ENCODE results near the gene MSI1.

Gene MSI1

GRCh38 chr12:120394483-120395367 lies 25.8 kb upstream of the MSI1 start:
- no peak for TF ChIP-seq CTCF (IDR thresholded peaks at IDR 0.05; ENCODE audit: low read depth, low read length)
- DNase-seq (ENCODE audit: extremely low read depth, low read depth), result no peak

GRCh38 chr12:120390540-120391120 lies 21.7 kb upstream of the MSI1 start:
- no peak for TF ChIP-seq CTCF (IDR thresholded peaks at IDR 0.05; ENCODE audit: low read depth, low read length)

GRCh38 chr12:120388691-120389481 lies 19.9 kb upstream of the MSI1 start:
- TF ChIP-seq CTCF (IDR thresholded peaks at IDR 0.05; ENCODE audit: low read depth, low read length), result no peak
- no peak for DNase-seq (ENCODE audit: extremely low read depth, low read depth)

More at GRCh38 chr12:120390540-120391120, 21.7 kb upstream of the MSI1 start:
- DNase-seq (ENCODE audit: extremely low read depth, low read depth), result no peak

- no peak for DNase-seq (ENCODE audit: extremely low read depth, low read depth)
- TF ChIP-seq CTCF (IDR thresholded peaks at IDR 0.05; ENCODE audit: low read depth, low read length), result no peak
Observed at GRCh38 chr12:120381752-120382419, 12.9 kb upstream of the MSI1 start.

- no peak for TF ChIP-seq CTCF (IDR thresholded peaks at IDR 0.05; ENCODE audit: low read depth, low read length)
- DNase-seq (ENCODE audit: extremely low read depth, low read depth), result no peak
Observed at GRCh38 chr12:120378036-120378435, 9.1 kb upstream of the MSI1 start.

GRCh38 chr12:120377611-120378010 lies 8.6 kb upstream of the MSI1 start:
- DNase-seq (ENCODE audit: extremely low read depth, low read depth), result no peak
- no peak for TF ChIP-seq CTCF (IDR thresholded peaks at IDR 0.05; ENCODE audit: low read depth, low read length)
